ENCODE data around the gene WBP1. TPM values are rescaled to one million over a fixed set of nuclear protein-coding genes. Genes with fewer than 3 reads are reported as not detected.

Gene WBP1
- total and polyA plus RNA-seq, 4 donors: 38.1 to 149 (median 57.9) TPM

- Histone ChIP-seq H3K27me3 (ENCODE audit: control insufficient read depth in 1 of 2, insufficient read depth in 2 of 2, low read length in 1 of 2) (no peaks in the 10 kb centered on the region), H3K4me1 (ENCODE audit: control insufficient read depth in 1 of 2, insufficient read depth in 2 of 2, low read length in 2 of 2) (no peaks in the 10 kb centered on the region), H3K27ac (ENCODE audit: low read depth in 1 of 2, low read length in 2 of 2) (no peak overlapping the region), H3K36me3 (ENCODE audit: control insufficient read depth in 1 of 2, insufficient read depth in 2 of 2, low read length in 1 of 2) (no peaks in the 10 kb centered on the region), H3K9me3 (ENCODE audit: control insufficient read depth, low read length) (no peaks in the 10 kb centered on the region), H3K4me3 (ENCODE audit: low read length in 2 of 2) (no peak overlapping the region)
- no peak for ATAC-seq (ENCODE audit: low FRiP score)
- intact Hi-C loops (cut with DNase I): no loop called here
- 71 to 72% methylated on average over 6 of the region's 6 CpGs for WGBS, 2 donors
- no peak for DNase-seq
These were observed 21.2 kb upstream of the WBP1 start for GRCh38 chr2:74436848-74437695.

GRCh38 chr2:74438248-74438647 lies 20.0 kb upstream of the WBP1 start:
- Histone ChIP-seq H3K4me3 (ENCODE audit: low read length in 2 of 2) (no peak overlapping the region), H3K27ac (ENCODE audit: low read depth in 1 of 2, low read length in 2 of 2) (no peak overlapping the region), H3K9me3 (ENCODE audit: control insufficient read depth, low read length) (no peaks in the 10 kb centered on the region), H3K4me1 (ENCODE audit: control insufficient read depth in 1 of 2, insufficient read depth in 2 of 2, low read length in 2 of 2) (no peaks in the 10 kb centered on the region), H3K27me3 (ENCODE audit: control insufficient read depth in 1 of 2, insufficient read depth in 2 of 2, low read length in 1 of 2) (no peaks in the 10 kb centered on the region), H3K36me3 (ENCODE audit: control insufficient read depth in 1 of 2, insufficient read depth in 2 of 2, low read length in 1 of 2) (no peaks in the 10 kb centered on the region)
- intact Hi-C loops (cut with DNase I): no loop called here
- WGBS, 2 donors: 96 to 100% methylated on average over 1 of the region's 1 CpG
- ATAC-seq (ENCODE audit: low FRiP score) (no peak), DNase-seq (no peak)

DNA sequence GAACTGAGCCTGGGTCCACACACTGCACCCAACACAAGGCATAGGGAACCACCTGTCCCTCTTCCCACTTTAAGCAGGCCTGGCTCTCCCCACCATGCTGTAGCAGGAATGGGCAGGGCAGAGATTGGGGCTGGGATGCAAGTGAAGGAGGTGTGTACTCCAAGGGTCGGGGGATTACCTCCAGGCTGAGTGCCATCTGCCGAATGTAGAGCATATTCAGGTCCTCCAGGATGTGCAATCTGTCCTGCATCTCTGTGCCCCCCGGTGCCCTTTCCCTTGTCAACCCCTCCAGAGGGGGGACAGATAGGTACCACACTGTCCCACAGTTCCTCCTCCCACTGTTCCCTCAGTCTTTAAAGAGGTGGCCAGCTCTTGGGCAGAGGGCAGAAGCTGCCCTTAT lies 18.9 kb upstream of the WBP1 start:
- WGBS, 2 donors: 21 to 25% methylated on average over 3 of the region's 3 CpGs
- ATAC-seq (ENCODE audit: low FRiP score): no peak
- peak in 1 of 2 donors; percentile 36 for DNase-seq
- Histone ChIP-seq H3K27ac (ENCODE audit: low read depth in 1 of 2, low read length in 2 of 2) (no peak overlapping the region), H3K27me3 (ENCODE audit: control insufficient read depth in 1 of 2, insufficient read depth in 2 of 2, low read length in 1 of 2) (no peaks in the 10 kb centered on the region), H3K4me3 (ENCODE audit: low read length in 2 of 2) (peak overlapping the region in 1 of 2 donors; percentile 41), H3K36me3 (ENCODE audit: control insufficient read depth in 1 of 2, insufficient read depth in 2 of 2, low read length in 1 of 2) (no peaks in the 10 kb centered on the region), H3K4me1 (ENCODE audit: control insufficient read depth in 1 of 2, insufficient read depth in 2 of 2, low read length in 2 of 2) (no peaks in the 10 kb centered on the region), H3K9me3 (ENCODE audit: control insufficient read depth, low read length) (no peaks in the 10 kb centered on the region)
- intact Hi-C loops (cut with DNase I): no loop called here

GRCh38 chr2:74439803-74440377 lies 18.3 kb upstream of the WBP1 start:
- H3K36me3 ChIP-seq (ENCODE audit: control insufficient read depth in 1 of 2, insufficient read depth in 2 of 2, low read length in 1 of 2): no peaks in the 10 kb centered on the region
- DNase-seq: peak; percentile 85 to 88
- peak; percentile 65 for ATAC-seq (ENCODE audit: low FRiP score)
- peak overlapping the region; percentile 8 to 41 for H3K4me3 ChIP-seq (ENCODE audit: low read length in 2 of 2)
- no peaks in the 10 kb centered on the region for H3K4me1 ChIP-seq (ENCODE audit: control insufficient read depth in 1 of 2, insufficient read depth in 2 of 2, low read length in 2 of 2)
- no peaks in the 10 kb centered on the region for H3K27me3 ChIP-seq (ENCODE audit: control insufficient read depth in 1 of 2, insufficient read depth in 2 of 2, low read length in 1 of 2)
- H3K9me3 ChIP-seq (ENCODE audit: control insufficient read depth, low read length): no peaks in the 10 kb centered on the region
- peak overlapping the region in 1 of 2 donors; percentile 20 for H3K27ac ChIP-seq (ENCODE audit: low read depth in 1 of 2, low read length in 2 of 2)
- 4% methylated on average over 13 to 14 of the region's 14 CpGs for WGBS, 2 donors
- intact Hi-C loops (cut with DNase I): no loop called here

DNA sequence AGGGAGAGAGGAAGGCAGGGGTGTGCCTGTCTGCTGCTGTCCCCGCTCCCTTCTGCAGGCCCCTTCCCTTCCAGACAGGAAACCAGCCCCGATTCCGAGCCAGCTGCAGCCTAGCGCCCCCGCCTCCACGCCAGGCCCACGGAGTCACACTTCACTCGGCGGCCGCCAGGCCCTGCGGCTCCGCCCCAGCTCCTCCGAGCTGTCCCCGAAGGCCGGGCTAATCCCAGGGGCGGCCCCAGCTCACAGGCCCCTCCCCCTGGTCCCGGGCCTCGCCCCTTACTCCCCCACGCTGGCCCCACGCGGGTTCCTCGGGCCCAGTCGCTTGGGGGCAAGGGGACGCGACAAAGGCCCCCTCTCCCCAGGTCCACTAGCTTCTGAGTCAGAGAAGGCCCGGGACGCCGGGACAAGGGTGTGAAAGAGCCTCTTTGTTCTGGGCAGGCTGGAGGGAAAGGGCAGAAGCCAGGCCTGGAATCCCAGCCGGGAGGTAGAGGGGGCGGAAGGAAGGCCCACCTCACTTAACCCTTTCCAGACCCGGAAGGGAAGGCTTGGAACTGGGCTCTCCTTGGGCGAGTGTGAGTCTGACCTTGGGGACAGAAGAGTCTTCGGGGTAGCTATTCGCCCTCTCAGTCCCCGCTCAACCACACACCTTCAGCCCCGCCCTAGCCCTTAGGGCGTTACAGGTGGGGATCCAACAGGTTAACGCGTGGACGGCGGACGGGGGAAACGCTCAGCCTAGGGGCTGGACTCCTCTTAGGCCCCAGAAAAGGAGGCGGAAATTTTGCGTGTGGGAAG lies 17.7 kb upstream of the WBP1 start:
- ATAC-seq (ENCODE audit: low FRiP score): peak; percentile 95
- peak overlapping the region; percentile 8 to 41 for H3K4me3 ChIP-seq (ENCODE audit: low read length in 2 of 2)
- no peaks in the 10 kb centered on the region for H3K27me3 ChIP-seq (ENCODE audit: control insufficient read depth in 1 of 2, insufficient read depth in 2 of 2, low read length in 1 of 2)
- no peaks in the 10 kb centered on the region for H3K4me1 ChIP-seq (ENCODE audit: control insufficient read depth in 1 of 2, insufficient read depth in 2 of 2, low read length in 2 of 2)
- H3K9me3 ChIP-seq (ENCODE audit: control insufficient read depth, low read length): no peaks in the 10 kb centered on the region
- 12 to 16% methylated on average over 38 to 45 of the region's 45 CpGs for WGBS, 2 donors
- peak overlapping the region in 1 of 2 donors; percentile 41 for H3K27ac ChIP-seq (ENCODE audit: low read depth in 1 of 2, low read length in 2 of 2)
- no peaks in the 10 kb centered on the region for H3K36me3 ChIP-seq (ENCODE audit: control insufficient read depth in 1 of 2, insufficient read depth in 2 of 2, low read length in 1 of 2)
- peak; percentile 92 to 95 for DNase-seq
- intact Hi-C loops (cut with DNase I): no loop called here

DNA sequence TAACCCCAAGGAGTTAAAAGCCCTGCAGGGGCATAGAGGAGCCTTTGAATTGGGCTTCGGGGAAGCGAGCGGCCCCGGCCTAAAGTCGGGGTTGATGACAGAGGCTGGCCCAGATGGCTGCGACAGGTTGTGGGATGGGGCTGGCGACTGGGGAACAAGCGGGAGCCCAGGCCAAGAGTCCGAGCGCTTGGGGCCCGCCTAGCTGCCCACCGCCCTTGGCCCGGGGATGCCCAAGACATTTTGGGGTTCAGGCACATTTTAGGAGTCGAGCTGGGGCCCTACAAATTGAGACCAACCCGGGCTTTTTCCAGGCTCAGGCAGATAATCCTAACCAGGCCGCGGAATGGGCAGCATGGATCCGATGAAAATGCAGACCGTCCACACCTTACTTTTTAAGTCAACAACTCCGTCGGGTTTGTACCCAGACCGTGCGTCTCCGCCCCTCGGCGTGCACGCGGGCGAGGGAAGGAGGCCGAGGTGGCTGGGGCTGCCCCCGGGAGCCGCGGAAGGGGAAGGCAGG lies 17.0 kb upstream of the WBP1 start:
- no peaks in the 10 kb centered on the region for H3K9me3 ChIP-seq (ENCODE audit: control insufficient read depth, low read length)
- DNase-seq: no peak
- no peak overlapping the region for H3K27ac ChIP-seq (ENCODE audit: low read depth in 1 of 2, low read length in 2 of 2)
- intact Hi-C loops (cut with DNase I): no loop called here
- no peaks in the 10 kb centered on the region for H3K27me3 ChIP-seq (ENCODE audit: control insufficient read depth in 1 of 2, insufficient read depth in 2 of 2, low read length in 1 of 2)
- peak overlapping the region in 1 of 2 donors; percentile 41 for H3K4me3 ChIP-seq (ENCODE audit: low read length in 2 of 2)
- no peaks in the 10 kb centered on the region for H3K4me1 ChIP-seq (ENCODE audit: control insufficient read depth in 1 of 2, insufficient read depth in 2 of 2, low read length in 2 of 2)
- H3K36me3 ChIP-seq (ENCODE audit: control insufficient read depth in 1 of 2, insufficient read depth in 2 of 2, low read length in 1 of 2): no peaks in the 10 kb centered on the region
- 27 to 31% methylated on average over 33 of the region's 33 CpGs for WGBS, 2 donors
- peak; percentile 24 for ATAC-seq (ENCODE audit: low FRiP score)

- peak; percentile 62 to 81 for DNase-seq
- ATAC-seq (ENCODE audit: low FRiP score): peak; percentile 12
- Histone ChIP-seq H3K4me1 (ENCODE audit: control insufficient read depth in 1 of 2, insufficient read depth in 2 of 2, low read length in 2 of 2) (no peaks in the 10 kb centered on the region), H3K4me3 (ENCODE audit: low read length in 2 of 2) (peak within 1 kb of the TSS in 1 of 2 donors; percentile 41), H3K27me3 (ENCODE audit: control insufficient read depth in 1 of 2, insufficient read depth in 2 of 2, low read length in 1 of 2) (no peaks in the 10 kb centered on the region), H3K36me3 (ENCODE audit: control insufficient read depth in 1 of 2, insufficient read depth in 2 of 2, low read length in 1 of 2) (no peaks in the 10 kb centered on the region), H3K27ac (ENCODE audit: low read depth in 1 of 2, low read length in 2 of 2) (peak within 1 kb of the TSS in 1 of 2 donors; percentile 41), H3K9me3 (ENCODE audit: control insufficient read depth, low read length) (no peaks in the 10 kb centered on the region)
- 9 to 12% methylated on average over 61 to 75 of the region's 75 CpGs for WGBS, 2 donors
- intact Hi-C loops (cut with DNase I): no loop called here
These were observed 16.4 kb upstream of the WBP1 start, which contains the start of gene RTKN for GRCh38 chr2:74441690-74442482. Gene RTKN, minus strand, starts transcription at chr2:74441937. Its CDS starts 121 bp downstream, at chr2:74441816.

Measured in aorta (tissue), 5 donors.